Measurements from ENCODE around the gene KIRREL3.

The KIRREL3 gene

DNA sequence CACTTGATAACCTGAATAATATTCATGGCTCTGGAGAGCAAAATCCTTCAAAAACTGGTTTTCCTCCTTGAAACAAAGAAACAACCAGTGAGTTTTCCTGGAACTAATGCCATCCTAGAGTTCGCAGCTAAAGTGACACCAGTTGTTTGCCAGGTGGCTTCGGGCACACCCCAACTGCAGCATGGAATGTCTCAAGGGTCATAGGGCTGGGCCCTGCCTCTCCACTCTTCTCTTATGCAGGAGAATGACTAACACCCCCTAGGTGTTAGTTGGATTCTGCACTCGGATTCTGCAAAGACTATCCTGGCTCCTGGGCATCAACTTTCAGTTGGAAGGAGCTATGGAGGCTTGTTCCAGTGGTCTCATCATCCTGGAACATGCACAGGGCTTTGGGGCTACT lies 98.8 kb downstream of the KIRREL3 start:
- no peak for DNase-seq

DNA sequence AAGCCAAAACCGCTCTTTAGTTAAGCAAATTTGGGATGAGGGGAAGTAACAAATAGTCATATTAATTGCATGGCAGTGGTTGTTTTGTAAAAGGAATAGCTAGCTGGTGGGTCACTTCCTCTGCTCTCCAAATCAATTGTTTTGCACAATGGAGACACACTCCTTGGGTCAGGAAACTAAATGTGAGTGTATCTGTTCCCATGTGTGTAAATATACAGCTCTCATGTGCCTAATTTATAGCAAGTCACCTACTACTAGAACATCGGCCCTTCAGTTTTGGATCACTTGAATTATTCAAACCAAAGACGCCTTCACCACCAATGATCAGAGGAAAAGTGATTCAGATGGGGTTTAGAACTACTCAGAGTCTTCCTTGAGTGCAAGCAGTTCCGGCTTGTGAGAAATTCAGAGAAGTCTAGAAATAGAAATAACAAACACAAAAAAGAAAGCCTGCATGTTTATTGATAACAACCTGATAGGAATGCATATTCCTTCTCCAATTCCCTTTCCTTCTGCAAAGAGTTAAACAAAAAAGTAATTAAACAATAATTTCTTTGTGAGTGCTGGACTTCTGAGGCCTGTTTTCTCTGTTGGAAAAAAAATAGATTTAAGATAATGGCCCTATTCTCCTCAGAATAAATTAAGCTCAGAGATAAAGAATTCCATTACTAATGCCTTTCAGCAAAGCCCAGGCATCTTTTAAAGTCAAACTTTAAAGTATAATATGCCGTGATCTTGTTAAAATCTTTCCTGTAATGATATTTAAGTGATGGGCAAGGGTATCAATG lies 100.4 kb downstream of the KIRREL3 start:
- DNase-seq: no peak

DNA sequence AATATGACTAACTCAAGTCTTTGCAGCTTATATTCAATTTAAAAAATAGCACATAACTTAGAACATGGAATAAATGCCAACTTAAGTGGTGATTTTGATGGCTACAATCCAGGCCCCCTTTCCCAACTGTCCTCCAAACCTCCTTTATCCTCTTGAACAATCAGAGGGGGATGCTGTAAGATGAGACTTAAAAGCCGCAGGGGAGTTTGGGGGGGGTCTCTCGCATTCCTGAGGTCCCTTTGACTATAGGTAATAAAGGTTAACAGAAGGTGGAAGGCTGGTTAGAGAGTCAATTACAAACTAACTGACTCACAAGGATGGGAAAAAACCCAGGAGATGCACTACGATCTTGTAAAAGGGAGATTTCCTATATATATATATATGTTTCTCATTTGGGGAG lies 101.8 kb downstream of the KIRREL3 start:
- DNase-seq: no peak

DNA sequence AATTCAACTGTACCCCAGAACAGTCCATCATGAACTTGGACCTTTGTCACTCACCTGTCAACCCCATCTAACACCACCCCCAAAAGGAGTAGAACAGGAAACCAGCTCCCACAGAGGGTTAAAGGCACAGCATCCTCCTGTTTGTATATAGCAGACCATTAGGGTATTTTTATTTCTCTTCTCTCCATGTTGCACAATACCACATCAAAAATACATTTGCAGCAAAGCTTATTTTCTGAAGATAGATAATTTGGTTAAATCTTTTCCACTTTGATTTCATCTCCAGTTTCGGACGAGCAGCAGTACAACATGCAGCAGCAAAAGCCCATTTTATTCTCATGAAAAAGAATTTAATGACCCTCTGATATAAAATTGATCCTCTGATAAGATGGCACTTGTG lies 103.1 kb downstream of the KIRREL3 start:
- DNase-seq: no peak

DNA sequence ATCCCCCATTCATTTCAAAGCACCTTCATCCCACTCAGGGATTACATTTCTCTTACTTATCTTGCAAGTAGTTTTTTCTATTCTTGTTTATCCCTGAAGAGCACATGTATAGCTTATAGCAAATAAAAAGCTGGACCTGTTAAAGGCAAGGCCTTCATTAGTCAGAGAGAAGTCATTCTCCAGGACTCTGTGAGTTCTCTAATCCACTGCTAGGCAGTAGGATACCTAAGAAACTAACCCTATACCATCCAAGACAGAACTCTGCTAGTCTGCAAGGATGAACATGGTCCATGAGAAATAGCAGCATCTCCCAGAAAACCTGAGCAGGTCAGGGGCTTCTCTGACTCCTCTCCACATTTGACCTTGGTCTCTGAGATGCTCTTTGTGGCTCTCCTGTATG lies 104.5 kb downstream of the KIRREL3 start:
- no peak for DNase-seq

DNA sequence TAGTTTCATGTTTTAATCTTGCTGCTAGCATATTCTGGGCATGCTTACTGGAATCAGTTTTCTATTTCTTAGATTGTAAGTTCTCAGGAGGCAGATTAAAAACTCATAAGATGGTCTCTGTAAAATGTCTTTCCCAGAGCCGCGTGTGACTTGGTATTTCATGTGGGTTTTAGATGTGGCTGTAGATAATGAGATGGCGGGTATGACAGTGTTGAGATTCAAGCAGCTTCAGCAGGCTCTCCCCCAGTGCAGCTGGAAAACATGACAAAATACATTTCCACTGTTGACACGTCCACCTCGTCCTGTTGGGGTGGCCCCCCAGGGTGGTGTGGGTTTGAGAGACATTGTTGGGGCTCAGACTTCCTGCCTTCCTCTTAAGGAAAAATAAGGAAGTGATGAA lies 106.8 kb downstream of the KIRREL3 start:
- no peak for DNase-seq

DNA sequence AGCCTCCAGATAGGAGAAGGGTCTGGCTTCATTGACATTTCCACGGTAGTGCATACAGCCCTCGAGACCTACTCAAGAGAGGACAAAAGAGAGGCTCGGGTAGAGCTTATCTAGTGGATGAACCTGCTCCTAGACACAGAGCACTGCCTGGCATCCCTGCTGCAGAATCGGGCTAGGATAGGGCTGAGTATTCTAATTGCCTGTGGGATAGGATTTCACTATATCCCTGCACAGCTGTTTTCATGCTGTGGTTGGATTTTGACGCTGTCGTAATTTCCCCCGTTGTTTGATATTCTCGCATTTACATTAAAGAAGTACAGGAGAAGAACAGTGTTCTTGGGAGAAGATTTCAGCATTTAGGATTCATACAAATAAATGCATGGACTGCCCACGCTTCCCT lies 107.8 kb downstream of the KIRREL3 start:
- no peak for DNase-seq

DNA sequence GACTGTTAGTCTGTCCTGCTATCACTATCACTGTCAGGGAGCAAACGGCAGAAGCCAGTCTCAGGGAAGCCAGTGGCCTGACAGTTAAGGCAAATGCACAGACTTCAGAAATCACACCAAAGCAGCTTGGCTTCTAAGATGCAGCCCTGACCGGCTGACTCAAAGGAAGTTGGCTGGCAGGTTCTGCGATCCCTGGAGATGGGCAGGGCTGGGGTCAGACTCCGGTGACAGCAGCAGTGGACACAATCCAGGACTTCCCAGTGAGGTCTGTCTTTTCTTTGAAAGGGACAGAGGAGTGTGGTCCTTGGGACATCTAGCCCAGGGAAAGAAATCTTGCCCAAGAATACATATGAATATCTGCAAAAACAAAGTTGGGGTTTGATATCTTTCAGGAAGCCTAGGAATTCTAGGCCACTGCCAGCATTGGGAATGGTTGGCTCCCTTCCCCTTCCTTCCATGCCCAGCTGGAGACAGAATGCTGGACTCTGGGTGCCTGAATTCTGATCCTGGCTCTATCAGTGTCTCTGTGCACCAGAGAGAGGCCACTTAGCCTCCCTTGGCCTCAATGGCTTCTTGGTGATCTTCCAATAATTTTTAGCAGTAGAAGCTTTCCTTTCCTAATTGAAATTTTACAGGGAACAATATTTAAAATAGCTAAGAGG lies 108.9 kb downstream of the KIRREL3 start:
- DNase-seq: no peak

DNA sequence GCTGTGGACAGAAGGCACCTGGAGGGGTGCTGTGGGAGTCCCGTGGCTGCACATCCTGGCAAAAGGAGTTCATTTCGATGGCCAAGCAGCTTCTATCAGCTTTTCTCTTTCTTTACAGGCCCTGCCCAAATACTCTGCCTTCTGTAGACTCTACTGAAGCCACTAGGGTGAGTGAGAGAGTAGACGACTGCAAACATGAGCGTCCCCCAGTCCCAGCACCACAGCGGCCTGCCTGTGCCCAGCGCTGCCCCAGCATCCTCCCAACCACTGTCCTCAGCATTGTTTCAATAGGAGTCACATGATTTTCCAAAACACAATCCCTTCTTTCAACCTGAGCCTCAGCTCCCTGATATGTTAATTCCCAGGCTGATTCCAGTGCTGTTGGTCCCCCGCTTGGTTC lies 110.0 kb downstream of the KIRREL3 start:
- no peak for DNase-seq

DNA sequence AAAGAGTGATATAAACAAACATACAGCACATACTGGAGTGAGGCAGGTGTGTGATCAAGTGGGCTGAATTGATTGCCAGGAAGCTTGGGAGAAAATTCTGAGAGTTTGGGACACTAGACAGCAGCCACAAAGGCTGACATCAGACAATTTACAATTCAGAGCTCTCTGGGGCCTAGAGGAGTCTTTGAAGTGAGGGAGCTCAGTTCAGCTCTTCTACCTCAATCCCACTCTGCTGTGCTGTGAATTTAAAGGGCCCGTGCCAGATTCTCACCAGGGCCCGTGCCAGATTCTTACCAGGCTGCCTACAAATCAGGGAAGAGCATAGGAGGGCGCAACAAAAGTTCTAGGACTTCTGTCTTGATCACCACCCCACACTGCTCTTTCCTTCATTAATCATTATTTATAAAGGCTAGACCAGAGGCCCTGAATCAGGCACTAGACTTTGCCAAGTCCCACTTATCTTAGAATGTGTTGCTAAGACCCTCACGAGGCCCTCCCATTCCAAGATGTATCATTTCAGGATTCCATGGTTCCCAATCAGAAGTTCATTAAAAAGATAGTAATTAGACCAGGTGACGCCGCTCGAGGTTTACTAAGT lies 112.4 kb downstream of the KIRREL3 start:
- DNase-seq: no peak

DNA sequence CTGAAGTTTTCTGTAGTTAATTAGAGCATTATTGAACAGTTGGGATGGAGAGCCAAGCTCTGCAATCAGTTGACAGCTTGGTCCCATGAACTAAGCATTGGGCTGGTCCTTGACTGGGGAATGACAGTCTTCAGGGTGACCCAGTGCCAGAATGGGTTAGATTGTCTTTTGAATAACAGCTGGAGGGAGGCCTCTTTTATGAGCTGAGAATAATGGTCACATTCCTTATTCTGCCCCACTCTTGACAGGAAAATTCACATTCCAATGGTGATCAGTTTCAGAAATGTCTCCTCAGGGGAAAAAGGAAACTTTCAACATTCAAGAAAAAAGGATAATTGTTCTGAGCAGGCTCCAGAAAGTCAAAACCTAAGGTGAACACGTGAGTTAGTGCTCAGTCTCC lies 113.9 kb downstream of the KIRREL3 start:
- no peak for DNase-seq

DNA sequence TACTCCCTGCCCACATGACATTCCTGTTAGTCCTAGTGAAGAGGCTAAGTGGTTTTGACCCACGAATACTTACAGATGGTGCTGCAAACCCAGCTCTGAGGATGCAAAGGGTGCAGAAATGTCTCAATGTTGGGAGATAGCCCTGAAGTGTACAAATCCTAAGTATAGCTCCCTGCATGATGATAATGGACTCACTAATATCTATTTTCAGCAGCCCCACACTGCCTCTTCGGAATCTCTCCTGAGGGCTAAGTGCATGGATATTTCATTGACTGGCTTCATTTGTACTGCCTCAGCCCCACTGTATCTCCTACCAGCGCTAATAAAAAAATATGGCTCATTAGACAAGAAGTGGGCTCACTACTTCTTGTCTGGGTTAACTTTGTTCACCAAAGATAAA lies 114.5 kb downstream of the KIRREL3 start:
- no peak for DNase-seq

DNA sequence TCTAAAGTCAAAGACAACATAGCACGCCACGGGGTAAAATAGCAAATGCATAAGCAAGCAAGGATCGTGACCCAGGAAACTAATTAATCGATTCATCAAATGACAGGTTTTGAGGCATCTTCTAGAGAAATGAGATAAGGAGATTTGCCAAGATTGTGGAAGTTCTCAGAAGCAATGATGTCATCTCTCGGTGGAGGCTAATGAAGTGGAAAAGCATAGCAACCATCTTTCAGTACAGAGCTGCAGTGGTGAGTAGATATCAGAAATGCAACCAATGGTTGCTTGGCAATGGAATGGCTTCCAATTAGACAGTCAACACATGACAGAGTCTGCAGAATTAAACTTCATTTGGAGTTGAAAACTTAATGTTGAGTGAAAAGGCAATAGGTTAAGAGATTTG lies 116.0 kb downstream of the KIRREL3 start:
- DNase-seq: no peak

DNA sequence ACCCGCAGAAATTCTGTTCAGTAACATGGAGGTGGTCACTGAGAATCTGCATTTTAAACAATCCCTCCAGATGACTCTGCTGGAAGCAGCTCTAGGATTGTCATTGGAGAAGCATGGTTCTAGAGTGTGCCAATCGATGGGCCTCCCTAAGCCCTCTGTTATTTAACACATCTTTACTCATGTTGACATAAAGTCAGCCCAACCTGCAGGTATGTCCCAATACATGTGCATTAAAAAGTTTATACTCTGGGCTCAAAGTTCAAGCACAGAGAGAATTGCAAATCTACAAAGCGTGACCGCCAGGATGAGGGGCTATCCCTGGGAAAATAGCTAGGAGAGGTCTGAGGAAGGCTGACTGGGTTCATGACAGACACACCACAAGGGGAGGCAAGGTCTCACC lies 116.4 kb downstream of the KIRREL3 start:
- DNase-seq: no peak

DNA sequence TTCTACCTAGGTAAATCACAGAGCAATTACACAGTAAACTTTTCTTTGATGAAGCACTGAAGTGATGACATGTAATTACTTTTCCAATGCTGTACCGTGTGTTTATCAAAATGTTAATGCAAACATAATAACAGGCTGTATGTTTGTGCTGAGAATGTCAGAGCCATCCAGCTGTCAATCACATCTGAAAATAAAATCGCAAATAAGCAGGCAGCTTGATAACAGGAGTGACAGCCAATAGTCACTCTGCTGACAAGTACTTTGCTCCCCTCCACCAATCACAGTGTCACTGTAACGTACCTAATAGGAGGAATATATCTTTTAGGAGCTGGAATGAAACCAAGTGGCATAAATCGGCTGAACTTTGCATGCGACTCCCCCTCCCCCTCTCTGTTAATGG lies 119.7 kb downstream of the KIRREL3 start:
- DNase-seq: no peak

DNA sequence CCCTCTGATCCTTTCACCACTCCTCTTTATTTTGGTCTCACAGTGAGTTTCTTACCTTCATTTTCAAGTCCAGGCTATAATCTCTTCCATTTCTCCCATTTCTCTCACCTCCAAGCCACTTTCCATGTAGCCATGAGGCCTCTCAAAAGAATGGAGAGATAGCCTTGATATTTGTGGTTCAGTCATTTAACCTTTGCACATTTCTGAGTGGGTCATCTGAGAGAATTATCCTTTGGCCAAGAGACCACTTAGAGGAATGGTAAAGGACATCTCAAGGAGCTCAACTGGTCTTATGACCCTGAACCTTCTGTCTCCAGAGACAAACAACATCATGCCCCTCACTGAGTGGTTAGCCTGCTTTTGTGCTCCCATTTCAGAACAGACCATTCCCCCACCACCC lies 121.1 kb downstream of the KIRREL3 start:
- DNase-seq: no peak

DNA sequence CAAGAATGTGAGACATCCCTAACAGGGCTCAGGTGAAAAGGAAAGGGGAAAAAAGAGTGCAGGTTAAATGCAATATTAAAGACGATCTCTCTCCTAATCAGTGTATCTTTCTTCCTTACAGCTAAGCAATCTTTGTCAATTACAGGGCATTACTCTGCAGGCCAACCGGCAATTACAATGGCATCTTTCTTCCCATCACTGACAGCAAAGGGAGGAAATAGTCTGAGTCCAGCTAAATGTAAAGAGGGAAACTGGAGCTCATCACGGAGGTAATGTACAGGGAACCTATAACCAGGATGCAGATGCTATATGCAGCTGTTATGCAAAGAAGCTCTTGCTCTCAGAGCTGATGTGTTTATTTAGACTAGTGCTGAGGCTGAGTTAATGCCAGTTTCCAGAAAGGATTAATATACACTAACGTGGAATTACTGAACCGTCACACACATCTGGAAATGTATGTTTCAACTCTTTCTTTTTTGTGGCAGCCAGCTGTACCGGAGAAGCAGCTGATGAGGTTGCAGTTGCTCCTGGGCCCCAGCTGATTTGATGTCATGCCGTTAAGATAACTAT lies 121.6 kb downstream of the KIRREL3 start:
- no peak for DNase-seq

DNA sequence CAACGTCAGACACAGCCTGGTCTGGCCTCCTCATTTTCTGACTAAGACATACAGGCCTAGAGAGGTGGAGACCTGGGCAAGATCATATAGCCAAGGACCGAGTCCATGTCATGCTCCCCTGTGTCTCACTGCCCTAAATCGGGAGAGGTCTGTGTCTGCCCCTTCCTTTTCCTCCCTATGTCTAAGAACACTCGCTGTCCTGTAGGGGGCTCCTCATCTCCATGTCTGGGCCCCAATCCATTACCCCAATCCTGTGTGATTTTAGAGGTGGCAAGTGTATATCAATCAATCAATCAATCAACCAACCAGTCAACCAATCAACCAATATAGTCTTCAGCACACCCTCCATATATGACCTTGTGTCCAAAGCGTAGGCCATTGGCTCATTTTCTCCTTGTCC lies 125.7 kb downstream of the KIRREL3 start:
- DNase-seq: no peak

DNA sequence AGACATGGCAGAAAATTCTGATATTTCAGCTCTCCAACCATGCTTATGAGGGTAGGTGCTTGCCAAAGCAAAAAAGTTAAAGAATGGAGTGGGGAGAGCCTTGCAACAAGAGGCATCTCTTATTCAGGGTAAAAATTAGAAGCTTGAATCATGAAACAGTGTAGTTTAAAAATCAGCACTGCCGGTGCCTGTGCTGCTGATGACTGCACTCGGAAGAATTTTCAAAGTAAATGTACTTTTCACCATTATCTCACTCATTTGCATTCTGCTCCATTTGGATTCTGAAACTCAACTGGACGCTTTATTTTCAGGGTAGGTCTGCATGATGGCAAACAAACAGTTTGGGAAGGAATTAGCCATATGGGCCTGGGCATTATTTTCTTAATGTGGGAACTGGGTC lies 126.3 kb downstream of the KIRREL3 start:
- no peak for DNase-seq

DNA sequence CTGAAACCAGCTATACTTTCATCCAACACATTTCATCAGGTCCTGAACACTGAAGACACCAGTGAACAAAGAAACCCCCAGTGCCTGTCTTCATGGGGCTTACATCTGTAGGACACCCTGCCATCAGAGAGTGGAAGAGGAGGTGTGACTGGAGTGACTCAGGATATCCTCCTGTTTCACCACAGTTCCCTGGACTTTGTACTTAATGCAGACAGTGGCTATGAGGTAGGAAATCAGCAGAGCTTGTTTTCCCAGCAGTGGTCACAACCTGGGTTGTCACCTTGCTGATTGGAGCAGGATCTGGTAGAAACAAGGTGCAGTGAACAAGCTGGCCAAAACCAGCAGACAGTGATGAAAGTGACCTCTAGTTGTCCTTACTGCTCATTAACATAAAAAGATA lies 128.8 kb downstream of the KIRREL3 start:
- no peak for DNase-seq

DNA sequence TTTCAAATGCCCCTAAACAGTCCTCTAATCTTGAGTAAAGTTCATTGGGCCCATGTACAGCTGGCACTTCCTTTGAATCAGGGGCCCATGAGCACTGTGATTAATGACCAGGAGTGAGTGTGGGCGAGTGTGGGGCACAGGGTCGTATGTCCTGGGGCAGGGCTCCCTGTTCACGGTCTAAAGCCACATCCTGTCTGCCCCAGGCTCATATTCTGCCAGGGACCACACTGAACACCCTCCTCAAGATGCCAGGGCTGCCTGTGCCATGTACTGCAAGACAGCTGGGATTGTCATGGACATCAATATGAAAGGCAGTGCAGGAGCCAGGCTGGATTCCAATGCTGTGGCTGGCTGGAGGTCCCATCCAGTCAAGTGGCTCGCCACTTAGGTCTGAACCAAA lies 130.5 kb downstream of the KIRREL3 start:
- DNase-seq: no peak

DNA sequence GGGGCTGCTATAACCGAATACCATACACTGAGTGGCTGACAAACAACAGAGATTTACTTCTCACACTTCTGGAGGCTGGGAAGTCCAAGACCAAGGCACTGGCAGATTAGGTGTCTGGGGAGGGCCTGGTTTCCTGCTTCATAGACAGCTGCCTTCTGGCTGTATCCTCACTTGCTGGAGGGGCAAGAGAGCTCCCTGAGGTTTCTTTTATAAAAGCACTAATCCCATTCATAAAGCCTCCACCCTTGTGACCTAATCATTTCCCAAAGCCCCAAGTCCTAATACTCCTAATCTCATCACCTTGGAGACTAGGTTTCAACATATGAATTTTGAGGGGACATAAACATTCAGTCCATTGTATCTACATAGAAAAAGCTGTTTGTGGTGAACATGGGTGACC lies 131.8 kb downstream of the KIRREL3 start:
- DNase-seq: no peak

DNA sequence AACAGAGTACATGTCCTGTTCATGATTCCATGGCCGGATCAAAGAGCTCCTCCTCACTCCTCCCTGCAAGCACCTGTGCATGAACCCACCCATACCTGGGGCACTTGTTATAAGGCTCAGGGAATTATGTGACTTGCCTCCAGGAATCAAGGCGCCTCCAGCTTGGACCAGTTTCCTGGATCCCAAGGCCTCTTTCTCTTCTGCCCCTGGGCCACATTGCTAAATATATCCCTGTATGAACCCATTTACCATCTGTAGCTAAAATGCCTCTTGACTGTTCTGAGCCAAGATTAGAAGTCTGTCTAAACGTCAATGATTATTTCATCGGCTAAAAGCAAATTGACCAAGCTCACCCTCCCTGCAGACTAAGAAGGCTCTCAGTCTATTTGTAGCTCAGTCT lies 135.6 kb downstream of the KIRREL3 start:
- no peak for DNase-seq

Data from NCI-H1930 (cell line).